OCI-M2 (cell line): Measurements from ENCODE around the gene RBM19.
A peak's percentile ranks its signal among the peaks of the same experiment; 100 is the strongest.

ENCODE experiments used
- DNase-seq: peaks from one replicate; lab custom pipeline; 2025; ENCODE audit not compliant: unreplicated experiment; lab: John Stamatoyannopoulos, UW

The RBM19 gene

GRCh38 chr12:113934060-113934814, 31.9 kb downstream of the RBM19 start:
- DNase-seq, result no peak

DNA sequence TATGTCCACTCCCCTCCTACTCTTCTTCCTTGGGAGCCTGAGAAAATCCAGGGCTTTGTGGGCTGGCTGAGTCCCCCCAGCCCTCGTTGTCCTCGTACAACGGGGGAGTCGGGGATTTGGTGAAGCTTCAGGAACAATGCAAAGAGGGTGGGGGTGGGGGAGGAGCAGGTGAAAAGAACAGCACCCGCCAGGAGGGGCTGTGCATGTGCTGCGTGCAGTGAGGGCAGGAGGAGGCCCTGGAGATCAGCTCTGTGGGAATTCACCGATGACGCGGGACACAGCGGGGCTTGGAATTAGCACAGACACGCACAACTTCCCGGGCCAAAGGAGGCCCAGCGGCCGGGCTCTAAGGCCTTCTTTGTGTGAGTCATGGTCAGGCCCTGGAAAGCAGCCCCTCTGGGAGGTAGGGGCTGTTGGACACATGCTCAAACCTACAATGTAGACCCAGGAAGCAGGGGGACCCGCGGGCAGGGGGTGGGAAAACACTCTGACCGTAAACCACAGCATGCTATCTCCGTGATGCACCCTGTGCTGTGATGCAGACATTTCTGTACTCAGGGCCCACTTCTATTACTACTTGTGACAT, 32.8 kb downstream of the RBM19 start:
- peak; percentile 65 for DNase-seq

DNA sequence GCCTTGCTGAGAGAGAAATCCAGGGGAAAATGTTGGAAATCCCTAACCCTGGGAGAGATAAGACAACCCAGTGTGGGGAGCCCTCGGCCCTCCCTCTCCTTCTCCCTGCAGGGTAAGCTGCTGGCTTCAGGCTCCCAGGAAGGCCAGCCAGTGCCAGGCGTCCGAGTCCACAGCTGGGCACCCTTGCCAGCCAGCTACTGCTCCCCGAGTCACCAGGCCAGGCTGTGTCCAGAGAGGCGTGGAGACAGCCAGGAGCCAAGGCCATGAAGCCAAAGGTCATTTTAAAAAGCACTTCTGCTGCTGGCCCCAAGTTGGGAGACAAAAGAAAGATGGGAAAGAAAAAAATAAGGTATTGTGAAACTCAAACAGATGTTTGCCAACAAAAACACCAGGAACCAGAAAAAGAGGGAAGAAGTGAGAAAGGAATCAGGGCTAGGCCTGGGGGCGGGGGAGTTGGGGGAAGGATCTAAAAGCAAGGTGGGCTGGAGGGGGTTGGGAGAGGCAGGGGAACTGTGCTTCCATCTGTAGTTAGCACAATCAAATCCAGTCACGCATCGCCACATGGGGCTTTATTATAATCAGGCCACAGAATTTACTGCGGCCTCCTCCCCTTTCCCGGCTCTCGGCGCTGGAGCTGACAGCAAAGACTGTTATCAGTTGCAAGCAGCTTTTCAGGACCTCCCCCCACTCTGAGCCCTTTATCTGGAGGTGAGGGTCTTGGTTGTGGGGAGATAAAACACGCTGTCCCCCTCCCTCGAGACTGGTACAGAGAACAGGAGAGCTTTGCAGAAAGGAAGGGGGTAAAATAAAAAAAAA, 33.5 kb downstream of the RBM19 start:
- DNase-seq, result peak; percentile 65

GRCh38 chr12:113931517-113931916, 34.6 kb downstream of the RBM19 start:
- DNase-seq, result no peak

DNA sequence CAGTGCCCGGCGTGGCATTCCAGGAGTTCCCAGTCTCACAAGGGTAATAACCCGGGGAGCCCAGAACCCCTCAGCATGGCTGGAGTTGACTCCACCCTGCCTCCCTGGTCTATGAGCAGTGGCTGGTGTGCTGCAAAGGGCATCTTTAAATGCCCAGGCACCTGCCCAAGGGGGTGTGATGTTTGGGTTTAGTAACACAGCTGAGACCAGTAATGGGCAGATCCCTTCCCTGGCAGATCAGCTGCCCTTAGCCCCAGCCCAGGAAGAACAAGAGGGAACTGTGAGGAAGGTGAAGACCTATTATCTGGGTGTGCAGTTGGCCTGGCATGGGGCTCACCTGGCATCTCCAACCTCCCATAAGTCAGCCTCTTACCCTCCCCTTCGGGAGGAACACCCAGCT, 35.9 kb downstream of the RBM19 start:
- no peak for DNase-seq

- no peak for DNase-seq
Measured at GRCh38 chr12:113929312-113929989, 36.7 kb downstream of the RBM19 start.

DNA sequence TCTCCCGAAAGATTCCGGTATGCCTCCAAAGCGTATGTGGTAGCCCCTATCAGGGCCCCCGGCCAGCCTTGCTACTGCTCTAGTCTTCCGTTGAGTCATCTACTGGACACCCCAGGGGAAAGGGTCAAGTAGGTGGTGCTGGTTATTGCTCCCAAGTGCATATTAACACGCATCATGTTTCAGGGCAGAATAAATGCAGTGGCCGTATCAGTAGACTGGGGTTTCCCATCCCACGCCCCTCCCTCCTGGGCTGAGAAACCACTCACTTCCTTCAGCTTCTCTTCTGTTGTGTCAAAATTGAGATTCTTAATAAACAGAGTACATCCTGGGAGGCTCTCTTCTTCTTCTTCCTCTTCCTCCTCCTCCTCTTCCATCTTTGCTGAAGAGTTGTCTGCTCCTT, 39.3 kb downstream of the RBM19 start:
- no peak for DNase-seq

DNA sequence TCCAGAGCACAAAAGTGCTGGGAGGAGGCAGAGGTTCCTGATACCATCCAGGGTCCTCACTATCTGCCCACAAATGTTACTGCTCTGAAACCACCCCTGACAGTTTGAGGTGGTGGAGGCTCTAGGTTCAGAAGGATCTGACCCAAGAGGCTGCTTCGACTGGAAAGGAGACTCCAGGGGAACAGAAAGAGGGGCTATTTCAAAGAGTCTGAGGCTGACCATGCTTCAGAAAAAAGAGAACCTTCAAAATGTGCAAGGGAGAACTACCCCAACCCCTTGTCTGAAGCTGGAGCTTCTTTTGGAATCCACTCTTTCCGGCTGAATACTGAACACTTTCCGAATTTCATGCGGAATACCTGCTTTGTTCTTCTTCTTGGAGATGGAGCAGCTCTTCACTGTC, 41.8 kb downstream of the RBM19 start:
- no peak for DNase-seq

DNA sequence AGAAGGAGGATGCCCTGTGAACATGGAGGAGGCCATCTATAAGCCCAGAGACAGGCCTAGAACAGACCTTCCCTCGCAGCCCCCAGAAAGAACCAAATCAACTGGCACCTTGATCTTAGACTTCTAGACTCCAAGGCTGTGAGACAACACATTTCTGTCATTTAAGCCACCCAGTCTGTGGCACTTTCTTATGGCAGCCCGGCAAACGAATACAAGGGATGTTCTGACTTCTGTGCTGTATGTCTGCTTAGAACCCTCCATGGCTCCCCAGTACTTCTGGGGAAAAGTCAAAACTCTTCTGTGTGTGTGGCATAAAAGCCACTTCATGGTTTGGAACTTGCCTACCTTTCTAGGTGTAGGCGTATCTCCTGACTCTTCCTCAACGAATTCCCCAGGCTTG, 42.9 kb downstream of the RBM19 start:
- no peak for DNase-seq

DNA sequence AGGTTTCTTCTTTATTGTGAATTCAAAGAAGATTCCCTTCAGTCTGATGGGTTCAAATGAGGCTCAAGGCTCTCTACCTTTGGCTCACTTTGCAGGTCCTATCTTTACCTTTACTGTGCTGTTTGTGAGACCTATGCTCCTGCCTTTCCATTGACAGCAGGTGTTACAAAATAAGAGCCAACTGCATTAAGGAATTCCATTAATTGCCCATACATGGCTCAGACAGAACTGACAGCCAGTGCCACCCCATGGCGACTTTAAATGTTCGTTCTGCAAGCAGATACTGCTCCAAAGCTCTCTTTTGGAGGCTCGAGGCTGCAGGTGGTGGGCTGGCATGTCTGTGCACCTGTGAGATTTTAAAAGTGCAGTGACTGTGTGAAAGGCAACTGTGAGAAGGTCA, 44.7 kb downstream of the RBM19 start:
- no peak for DNase-seq

DNA sequence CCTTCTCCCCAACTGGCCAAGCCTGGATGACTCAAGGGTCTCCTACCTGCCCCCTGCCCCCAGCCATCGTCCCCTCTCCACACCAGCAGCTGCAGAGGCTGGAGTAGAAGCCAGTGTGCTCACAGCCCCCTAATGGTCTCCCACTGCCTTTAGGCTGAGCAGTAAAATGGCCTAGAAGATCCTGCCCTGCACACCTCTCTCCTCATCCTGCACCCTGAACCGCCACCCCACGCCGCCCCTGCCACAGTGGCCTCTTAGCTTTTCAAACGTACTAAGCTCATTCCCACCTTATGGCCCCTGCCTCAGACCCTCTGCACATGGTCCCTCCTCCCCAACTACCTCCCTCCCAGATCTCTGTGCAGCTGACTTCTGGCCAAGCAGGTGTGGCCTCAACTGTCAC, 46.3 kb downstream of the RBM19 start:
- no peak for DNase-seq

- DNase-seq, result no peak
Measured at GRCh38 chr12:113918306-113918705, 47.8 kb downstream of the RBM19 start.

DNA sequence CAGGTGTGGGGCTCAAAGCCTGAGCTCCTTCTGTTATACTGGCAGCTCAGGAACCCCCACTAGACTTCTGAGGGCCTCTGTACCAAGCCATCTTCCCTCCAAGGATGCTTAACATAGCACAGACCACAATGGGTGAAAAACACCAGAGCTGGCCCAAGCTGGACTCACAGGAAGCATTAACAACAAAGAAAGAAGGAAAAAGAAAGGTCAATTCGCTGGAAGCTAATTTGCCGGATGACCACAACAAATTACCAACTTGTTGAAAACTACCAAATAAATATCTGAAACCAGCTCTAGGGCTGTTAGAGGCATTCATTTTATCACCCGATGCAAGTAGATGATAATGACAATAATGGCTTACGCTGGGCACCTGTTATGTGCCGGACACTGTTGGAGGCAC, 48.7 kb downstream of the RBM19 start:
- no peak for DNase-seq

DNA sequence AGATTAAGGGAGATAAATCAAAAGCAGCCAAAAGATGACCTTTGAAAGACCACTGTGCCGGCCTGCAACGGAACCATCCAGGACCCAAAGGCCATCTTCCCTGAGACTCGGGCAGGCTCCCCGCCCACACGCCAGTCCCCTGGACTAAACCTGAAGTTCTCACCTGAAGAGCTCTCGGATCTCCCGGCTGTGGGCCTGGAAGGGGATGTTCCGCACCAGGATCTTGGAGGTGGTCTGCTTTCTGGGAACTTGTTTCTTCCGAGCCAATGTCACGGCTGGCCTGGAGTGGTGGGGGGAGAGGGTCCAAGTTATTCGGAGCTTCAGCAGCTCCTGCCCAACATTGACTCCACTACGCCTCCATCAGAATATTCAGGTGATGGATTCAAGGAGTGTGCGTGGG, 51.3 kb downstream of the RBM19 start:
- no peak for DNase-seq

- DNase-seq, result no peak
Measured at GRCh38 chr12:113914176-113914575, 51.9 kb downstream of the RBM19 start.

DNA sequence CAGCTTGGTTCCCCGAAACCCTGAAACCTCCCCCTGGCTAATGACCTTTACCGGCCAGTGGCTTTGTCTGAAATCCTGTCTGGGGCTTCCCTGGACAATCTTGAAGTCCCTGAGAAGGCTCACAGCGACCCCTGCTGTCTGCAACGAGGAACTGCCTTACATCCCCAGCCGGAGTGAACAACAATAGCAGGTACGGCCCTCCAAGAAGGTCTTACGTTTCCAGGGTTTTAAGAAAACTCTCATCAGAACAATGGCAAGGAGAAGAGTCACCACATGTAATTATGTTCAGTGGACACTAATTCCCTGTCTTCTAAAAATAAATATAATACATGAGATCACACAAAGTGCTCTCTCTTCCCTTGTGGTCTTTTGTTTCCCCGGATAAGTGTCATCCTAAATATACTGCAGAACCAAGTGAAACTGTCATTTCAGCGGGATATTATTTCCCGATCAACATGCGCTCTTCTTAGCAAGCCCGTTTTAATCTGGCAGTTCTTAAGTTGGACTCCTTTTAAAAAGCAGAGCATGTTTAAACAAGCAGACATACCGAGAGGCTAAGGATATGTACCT, 53.3 kb downstream of the RBM19 start:
- no peak for DNase-seq

GRCh38 chr12:113911971-113912759, 54.0 kb downstream of the RBM19 start:
- no peak for DNase-seq

DNA sequence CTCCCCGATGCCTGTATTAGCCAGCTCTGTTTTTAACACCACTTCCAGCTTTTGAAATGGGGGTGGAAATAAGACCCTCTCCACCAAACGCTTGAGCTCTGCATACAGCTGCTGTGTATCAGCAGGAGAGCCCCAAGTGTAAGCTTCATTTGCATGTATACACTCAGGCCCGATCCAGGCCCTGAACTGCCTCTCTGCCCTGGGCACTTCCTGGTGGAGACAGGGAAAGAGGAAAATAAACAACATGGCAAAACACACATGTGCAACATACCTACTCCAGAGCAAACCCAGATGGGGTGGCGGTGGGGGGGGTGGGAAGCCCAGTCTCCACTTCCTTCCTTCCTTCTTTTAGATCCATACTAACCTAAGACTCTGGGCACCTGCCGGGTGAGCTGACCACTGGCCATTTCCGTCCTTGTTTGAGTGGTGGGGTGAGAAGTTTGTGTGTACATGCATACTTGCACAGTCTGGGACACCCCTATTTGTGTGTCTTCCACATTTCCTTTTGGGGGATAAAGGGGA, 55.3 kb downstream of the RBM19 start:
- no peak for DNase-seq

DNA sequence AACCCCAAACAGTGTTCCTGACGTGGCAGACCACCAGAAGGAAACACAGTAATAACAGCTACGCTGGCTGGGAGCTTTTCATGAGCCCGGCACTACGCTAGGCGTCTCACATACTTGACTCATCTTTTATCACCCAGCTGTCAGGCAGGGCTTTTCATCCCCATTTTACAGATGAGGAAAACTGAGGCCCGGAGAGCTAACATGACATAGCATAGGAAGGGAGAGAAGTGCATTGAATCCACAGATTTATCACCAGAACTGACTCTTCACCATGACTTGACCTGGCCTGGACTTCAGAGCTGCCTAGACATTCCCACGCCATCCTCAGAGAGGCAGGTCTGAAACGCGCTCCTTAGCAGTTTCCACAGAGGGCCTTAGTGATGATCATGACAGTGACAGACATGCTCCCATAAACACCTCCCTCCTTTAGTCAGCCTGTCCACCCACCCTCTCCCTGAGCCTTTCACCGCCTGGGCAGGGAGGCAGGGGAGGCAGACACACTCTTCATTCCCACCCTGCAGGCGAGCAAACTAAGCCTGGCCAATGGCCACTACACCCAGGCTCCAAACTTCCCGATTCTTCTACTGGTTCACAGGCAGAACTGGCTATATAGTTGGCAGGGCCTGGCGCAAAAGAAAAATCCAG, 56.2 kb downstream of the RBM19 start:
- no peak for DNase-seq
